MM.1S (cell line): Measurements from ENCODE around the gene FAM120B.

Experiments used
- EZH2 ChIP-seq: fragments of 300-600 bp; sonication (generic); optimal IDR thresholded peaks from 2 replicates; pipeline ENCODE3; 2017; ENCODE audit warnings: low read depth, mild to moderate bottlenecking, antibody characterized with exemption, low read length, mixed read lengths
- TF ChIP-seq, protein P1 (sequence below): fragments of 300-600 bp; sonication (generic); IDR thresholded peaks from 2 replicates; pipeline ENCODE4 v1.5.1; 2016; ENCODE audit warnings: antibody characterized with exemption, low read length, mixed read lengths

DNA sequence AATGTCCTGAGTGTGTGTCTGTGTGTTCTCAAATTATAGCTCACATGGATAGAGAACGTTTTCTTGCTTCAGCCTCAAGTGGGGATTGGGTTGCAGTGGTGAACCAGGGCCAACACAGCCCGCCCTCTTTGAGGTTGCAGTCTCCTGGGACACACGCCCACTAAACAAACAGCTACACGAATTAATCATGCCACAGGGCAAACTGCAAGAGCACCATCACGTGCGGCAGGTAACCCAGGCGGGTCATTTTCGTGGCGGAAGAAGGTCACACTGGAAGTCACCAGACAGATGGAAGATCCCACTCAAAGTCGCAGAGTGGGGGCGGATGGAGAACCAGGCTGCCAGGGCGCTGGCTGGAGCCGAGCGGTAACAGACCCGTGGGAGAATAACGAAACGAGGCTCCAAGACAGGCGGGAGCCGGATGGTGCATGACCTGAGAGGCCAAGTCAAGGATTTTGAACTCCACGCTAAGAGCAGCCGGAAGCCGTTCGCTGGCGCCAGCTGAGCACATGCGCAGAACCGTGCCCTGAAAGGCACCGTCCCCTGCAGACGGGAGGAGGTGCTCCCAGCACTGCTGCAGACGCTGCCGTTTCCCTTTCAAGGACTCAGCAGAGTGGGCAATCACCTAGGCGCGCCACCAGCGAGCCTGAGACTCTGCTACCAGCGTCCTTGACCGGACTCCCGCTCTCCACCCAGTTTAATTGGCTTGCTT is 26.4 kb upstream of the FAM120B start:
- TF ChIP-seq, protein P1, sequence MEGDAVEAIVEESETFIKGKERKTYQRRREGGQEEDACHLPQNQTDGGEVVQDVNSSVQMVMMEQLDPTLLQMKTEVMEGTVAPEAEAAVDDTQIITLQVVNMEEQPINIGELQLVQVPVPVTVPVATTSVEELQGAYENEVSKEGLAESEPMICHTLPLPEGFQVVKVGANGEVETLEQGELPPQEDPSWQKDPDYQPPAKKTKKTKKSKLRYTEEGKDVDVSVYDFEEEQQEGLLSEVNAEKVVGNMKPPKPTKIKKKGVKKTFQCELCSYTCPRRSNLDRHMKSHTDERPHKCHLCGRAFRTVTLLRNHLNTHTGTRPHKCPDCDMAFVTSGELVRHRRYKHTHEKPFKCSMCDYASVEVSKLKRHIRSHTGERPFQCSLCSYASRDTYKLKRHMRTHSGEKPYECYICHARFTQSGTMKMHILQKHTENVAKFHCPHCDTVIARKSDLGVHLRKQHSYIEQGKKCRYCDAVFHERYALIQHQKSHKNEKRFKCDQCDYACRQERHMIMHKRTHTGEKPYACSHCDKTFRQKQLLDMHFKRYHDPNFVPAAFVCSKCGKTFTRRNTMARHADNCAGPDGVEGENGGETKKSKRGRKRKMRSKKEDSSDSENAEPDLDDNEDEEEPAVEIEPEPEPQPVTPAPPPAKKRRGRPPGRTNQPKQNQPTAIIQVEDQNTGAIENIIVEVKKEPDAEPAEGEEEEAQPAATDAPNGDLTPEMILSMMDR = no peak
- TF ChIP-seq EZH2 = no peak
